ENCODE data around the gene ERGIC1. TPM values are rescaled to one million over a fixed set of nuclear protein-coding genes. Genes with fewer than 3 reads are reported as not detected.
A peak's percentile ranks its signal among the peaks of the same experiment; 100 is the strongest.

The ERGIC1 gene
- total and polyA plus RNA-seq, 2 of the 13 experiments (the other 11 are each of a cell fraction or from before 2014, with no cell fraction given) = 78.5 to 184 TPM

- ATAC-seq = peak; percentile 6; the same call in 1 of the 3 replicates
- TF ChIP-seq ARID5B (CRISPR knock-in tag; IDR thresholded peaks at IDR 0.05) = peak; percentile 24; the same call in 1 of the 2 replicates
- TF ChIP-seq NAIF1 (CRISPR knock-in tag; IDR thresholded peaks at IDR 0.05; ENCODE audit: borderline replicate concordance) = no peak
- TF ChIP-seq ZNF282 (IDR thresholded peaks at IDR 0.05; ENCODE audit: partially characterized antibody) = peak; percentile 81
- TF ChIP-seq MATR3 (CRISPR knock-in tag; IDR thresholded peaks at IDR 0.05) = no peak
- TF ChIP-seq ZBTB3 (CRISPR knock-in tag; IDR thresholded peaks at IDR 0.05; ENCODE audit: borderline replicate concordance, low read depth) = no peak
- TF ChIP-seq TRIM24 (CRISPR knock-in tag; IDR thresholded peaks at IDR 0.05) = no peak
- no peak for TF ChIP-seq ZNF737 (CRISPR knock-in tag; IDR thresholded peaks at IDR 0.05; ENCODE audit: borderline replicate concordance)
- TF ChIP-seq ZNF569 (CRISPR knock-in tag; IDR thresholded peaks at IDR 0.05; ENCODE audit: borderline replicate concordance) = no peak
- no peak for TF ChIP-seq YY1 (IDR thresholded peaks at IDR 0.05; ENCODE audit: insufficient read depth, insufficient replicate concordance, low read depth, low read length)
- no peak for TF ChIP-seq CCAR2 (optimal IDR thresholded peaks at IDR 0.05; ENCODE audit: low read depth, low read length)
- no peak for TF ChIP-seq HDAC6 (IDR thresholded peaks at IDR 0.05; ENCODE audit: low read depth, low read length)
- TF ChIP-seq ZBTB49 (CRISPR knock-in tag; IDR thresholded peaks at IDR 0.05; ENCODE audit: borderline replicate concordance) = no peak
- no peak for TF ChIP-seq DBP (CRISPR knock-in tag; IDR thresholded peaks at IDR 0.05; ENCODE audit: not compliant biosample characterization)
- TF ChIP-seq ZFP62 (CRISPR knock-in tag; IDR thresholded peaks at IDR 0.05) = no peak
- no peak for TF ChIP-seq PCBP1 (IDR thresholded peaks at IDR 0.05; ENCODE audit: borderline replicate concordance, low read depth, low read length)
- 0 out of 2 replicates have a peak, but pooled peaks have one; percentile 48 for TF ChIP-seq ZNF772 (CRISPR knock-in tag; IDR thresholded peaks at IDR 0.05)
- no peak for TF ChIP-seq ZNF891 (CRISPR knock-in tag; IDR thresholded peaks at IDR 0.05)
Observed at GRCh38 chr5:172786736-172787462, 47.2 kb upstream of the ERGIC1 start.

More at GRCh38 chr5:172786736-172787462, 47.2 kb upstream of the ERGIC1 start:
- BruUV-seq (replicated peaks) = no TSS peak
- Histone ChIP-seq H3K4me1 (ENCODE audit: insufficient read depth, low read length) (peaks cover 85% of the 10 kb centered on the region), H3K27me3 (ENCODE audit: control insufficient read depth in 1 of 2, insufficient read depth in 2 of 2, low read length in 2 of 2) (no peaks in the 10 kb centered on the region), H3K27ac (ENCODE audit: extremely low read length, insufficient read depth, low read length) (no peak overlapping the region), H4K20me1 (ENCODE audit: insufficient read depth, low read length) (no peaks in the 10 kb centered on the region), H3K9me3 (ENCODE audit: low read length) (no peaks in the 10 kb centered on the region), H3K36me3 (replicated peaks in 1 of 2; ENCODE audit: control insufficient read depth in 1 of 2, insufficient read depth in 2 of 2, low read length in 2 of 2) (no peaks in the 10 kb centered on the region), H3K9ac (ENCODE audit: insufficient read depth, low read depth, low read length) (peak overlapping the region; percentile 16; the same call in 1 of the 2 replicates), H2AFZ (ENCODE audit: low read length) (no peak overlapping the region), H3K4me3 (replicated peaks in 1 of 3; ENCODE audit: insufficient read depth in 1 of 3, low read depth in 2 of 3, low read length in 3 of 3) (no peak overlapping the region), H3K4me2 (ENCODE audit: low read depth, low read length) (peak overlapping the region; percentile 41), H3K79me2 (ENCODE audit: insufficient read depth, low read length) (no peaks in the 10 kb centered on the region)
- WGBS (ENCODE audit: low lambda C conversion rate) = 93% methylated on average over 1 of the region's 9 CpGs
- intact Hi-C loops (cut with micrococcal nuclease; ENCODE audit: unreplicated experiment) = no loop called here
- ChIA-PET CTCF (ENCODE audit: low intra/inter-chr PET ratio, low total read pairs) (no interaction called here), POLR2A (interaction anchor here (0.9 to 9.8 kb wide), 4 partner anchors 11 to 72 kb away, joined by 3 to 425 read pairs (median 6); partner anchors contain the start of gene DUSP1)
- no peak for DNase-seq (ENCODE audit: low spot score)
- peak; percentile 51 for FAIRE-seq
- in situ Hi-C loops (cut with HindIII; ENCODE audit: extremely low pct_ligation_motif_present, low pct_unique_long_range_greater_than_20kb) = no loop called here
